GM13976 (cell line): ENCODE results near the gene ADCY5.

Experiments
- DNase-seq: peaks from one replicate; pipeline ENCODE4 v3.0.0; 2012; ENCODE audit warnings: low spot score
- CTCF ChIP-seq: IDR thresholded peaks from 2 replicates; pipeline ENCODE4 v1.5.1; 2012; ENCODE audit warnings: borderline replicate concordance, mild to moderate bottlenecking; ENCODE audit not compliant: insufficient read depth; ENCODE audit errors: extremely low read depth, missing control alignments, control extremely low read depth
- in situ Hi-C: fragments of 300-500 bp; cut with MboI; formaldehyde crosslinking; loops from one replicate; pipeline ENCODE4 v1.12.0; 2022; ENCODE audit warnings: low sequenced_read_pairs, mixed read lengths, inconsistent platforms; ENCODE audit not compliant: unreplicated experiment

Gene ADCY5

GRCh38 chr3:123445702-123446101 lies 3.2 kb downstream of the ADCY5 start:
- no peak for TF ChIP-seq CTCF
- no peak for DNase-seq
- in situ Hi-C loops, result no loop called here

- in situ Hi-C loops, result no loop called here
- DNase-seq, result no peak
- TF ChIP-seq CTCF, result no peak
Measured at GRCh38 chr3:123444744-123445143, 4.1 kb downstream of the ADCY5 start.

- in situ Hi-C loops, result no loop called here
- no peak for DNase-seq
- no peak for TF ChIP-seq CTCF
Measured at GRCh38 chr3:123444023-123444422, 4.9 kb downstream of the ADCY5 start.

- DNase-seq, result no peak
- no peak for TF ChIP-seq CTCF
- in situ Hi-C loops, result no loop called here
Measured at GRCh38 chr3:123442908-123443307, 6.0 kb downstream of the ADCY5 start.

GRCh38 chr3:123442125-123442524 lies 6.8 kb downstream of the ADCY5 start:
- in situ Hi-C loops, result no loop called here
- no peak for DNase-seq
- TF ChIP-seq CTCF, result no peak

GRCh38 chr3:123439806-123440580 lies 8.9 kb downstream of the ADCY5 start:
- in situ Hi-C loops, result no loop called here
- DNase-seq, result no peak
- TF ChIP-seq CTCF, result no peak
